ENCODE results near the gene NLK. TPM values are rescaled to one million over a fixed set of nuclear protein-coding genes. Genes with fewer than 3 reads are reported as not detected.

Gene NLK
- total RNA-seq, 4 donors from 2014 or later, result 24.7 to 37.5 (median 32.4) TPM

- Histone ChIP-seq H3K27me3 (no peaks in the 10 kb centered on the region), H3K4me1 (peaks cover 0 to 36% (median 21%) of the 10 kb centered on the region in 4 donors), H3K27ac (no peak overlapping the region), H3K9me3 (no peaks in the 10 kb centered on the region), H3K4me3 (no peak overlapping the region), H3K36me3 (no peaks in the 10 kb centered on the region)
- no peak for TF ChIP-seq EP300 (IDR thresholded peaks at IDR 0.05)
- no peak for TF ChIP-seq POLR2A (IDR thresholded peaks at IDR 0.05)
- no peak for TF ChIP-seq CTCF (IDR thresholded peaks at IDR 0.05)
- no peak for DNase-seq (ENCODE audit: low spot score in 2 of 2)
Observed at GRCh38 chr17:28117304-28117703, 74.8 kb downstream of the NLK start.

DNA sequence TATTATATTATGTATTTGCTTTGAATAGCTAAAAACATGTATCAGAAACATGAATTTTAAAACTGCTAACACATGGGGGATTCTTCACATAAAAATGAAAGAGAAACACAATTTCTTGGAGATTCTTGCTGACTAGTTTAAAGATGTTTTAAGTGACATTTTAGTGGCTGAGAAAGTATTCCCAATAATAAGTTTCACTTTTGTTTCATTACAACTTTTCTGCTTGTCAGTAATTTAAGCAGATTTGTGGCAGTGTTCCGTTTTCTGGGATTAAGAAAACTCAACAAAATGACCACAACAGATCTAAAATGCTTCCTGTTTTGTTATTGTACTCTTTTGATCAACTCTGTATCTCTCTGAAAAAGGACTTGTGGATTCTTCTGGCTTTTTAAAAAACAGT, 75.9 kb downstream of the NLK start:
- no peak for DNase-seq (ENCODE audit: low spot score in 2 of 2)
- Histone ChIP-seq H3K36me3 (peaks cover 0 to 8% (median 0%) of the 10 kb centered on the region in 3 donors), H3K4me1 (peaks cover 0 to 26% (median 13%) of the 10 kb centered on the region in 4 donors), H3K27ac (peak overlapping the region in 3 of 4 donors; percentile 9 to 34 (median 22)), H3K27me3 (no peaks in the 10 kb centered on the region), H3K4me3 (peak overlapping the region in 1 of 4 donors; percentile 10), H3K9me3 (no peaks in the 10 kb centered on the region)
- TF ChIP-seq POLR2A (IDR thresholded peaks at IDR 0.05) (no peak), CTCF (IDR thresholded peaks at IDR 0.05) (no peak), EP300 (IDR thresholded peaks at IDR 0.05) (no peak)
- 21 to 28% methylated on average over 1 of the region's 1 CpG for WGBS, 2 donors

DNA sequence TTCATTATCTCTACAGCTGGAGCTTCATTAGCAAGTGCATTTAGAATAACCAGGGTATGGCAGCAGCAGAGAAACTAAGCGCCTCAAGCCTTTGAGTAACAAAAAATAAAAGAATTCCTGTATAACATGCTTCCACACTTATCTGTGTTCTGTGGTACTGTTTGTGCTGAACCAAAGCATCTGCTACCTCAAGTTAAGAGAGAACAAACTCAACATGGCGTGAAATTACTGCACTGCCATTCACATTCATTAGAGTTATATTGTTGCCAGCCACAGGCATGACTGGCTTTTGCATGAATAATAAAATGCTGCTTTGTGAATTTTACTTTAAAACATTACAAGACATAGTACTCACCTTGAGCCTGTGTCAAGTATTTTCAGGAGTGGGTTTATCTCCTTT, 76.6 kb downstream of the NLK start:
- Histone ChIP-seq H3K4me3 (no peak overlapping the region), H3K9me3 (no peaks in the 10 kb centered on the region), H3K4me1 (peaks cover 0 to 24% (median 10%) of the 10 kb centered on the region in 4 donors), H3K27me3 (no peaks in the 10 kb centered on the region), H3K27ac (peak overlapping the region in 1 of 4 donors; percentile 22), H3K36me3 (peaks cover 0 to 8% (median 0%) of the 10 kb centered on the region in 3 donors)
- DNase-seq (ENCODE audit: low spot score in 2 of 2), result no peak
- 94 to 97% methylated on average over 2 of the region's 2 CpGs for WGBS, 2 donors
- TF ChIP-seq CTCF (IDR thresholded peaks at IDR 0.05) (no peak), POLR2A (IDR thresholded peaks at IDR 0.05) (no peak), EP300 (IDR thresholded peaks at IDR 0.05) (no peak)

DNA sequence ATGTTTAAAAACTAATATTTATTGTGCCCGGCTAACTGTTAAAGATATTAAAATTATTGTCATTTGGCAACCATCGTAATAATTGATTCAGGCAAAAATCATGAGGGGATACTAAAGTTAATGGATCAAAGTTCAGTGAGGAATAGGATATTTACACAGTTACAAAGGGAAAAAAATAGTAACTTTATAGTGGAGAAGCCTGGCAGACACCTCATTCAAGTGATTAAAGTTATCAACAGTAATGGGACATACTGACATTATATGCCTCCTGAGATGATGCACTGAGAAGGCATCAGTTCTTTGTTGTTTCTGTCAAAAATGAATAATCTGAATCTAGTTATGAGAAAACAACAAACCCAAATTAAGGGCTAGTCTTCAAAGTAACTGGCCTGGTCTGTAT, 77.1 kb downstream of the NLK start:
- Histone ChIP-seq H3K4me1 (peaks cover 0 to 24% (median 10%) of the 10 kb centered on the region in 4 donors), H3K4me3 (no peak overlapping the region), H3K27ac (no peak overlapping the region), H3K36me3 (peaks cover 0 to 8% (median 0%) of the 10 kb centered on the region in 3 donors), H3K27me3 (no peaks in the 10 kb centered on the region), H3K9me3 (no peaks in the 10 kb centered on the region)
- no peak for DNase-seq (ENCODE audit: low spot score in 2 of 2)
- TF ChIP-seq EP300 (IDR thresholded peaks at IDR 0.05), result no peak
- no peak for TF ChIP-seq POLR2A (IDR thresholded peaks at IDR 0.05)
- TF ChIP-seq CTCF (IDR thresholded peaks at IDR 0.05), result no peak
- 88 to 91% methylated on average over 2 of the region's 2 CpGs for WGBS, 2 donors

DNA sequence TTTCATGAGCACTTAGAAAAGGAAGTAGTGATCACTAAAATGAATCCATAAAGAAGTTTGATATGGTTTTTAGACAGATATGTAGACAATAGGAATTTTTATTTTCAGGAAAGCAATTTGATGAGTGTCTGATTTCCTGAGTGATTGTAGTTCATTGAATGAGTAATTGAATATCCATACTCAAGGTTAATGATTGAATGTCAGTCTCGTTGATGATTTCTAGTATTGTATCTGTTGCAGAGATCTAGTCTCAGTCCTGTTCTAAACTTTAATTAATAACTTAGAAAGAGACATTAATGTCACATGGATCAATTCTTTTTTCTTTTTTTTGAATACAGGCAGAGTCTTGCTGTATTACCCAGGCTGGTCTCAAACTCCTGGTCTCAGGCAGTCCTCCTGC, 78.3 kb downstream of the NLK start:
- no peak overlapping the region for H3K27ac ChIP-seq
- DNase-seq (ENCODE audit: low spot score in 2 of 2), result no peak
- no peak overlapping the region for H3K4me3 ChIP-seq
- no peaks in the 10 kb centered on the region for H3K9me3 ChIP-seq
- H3K27me3 ChIP-seq, result no peaks in the 10 kb centered on the region
- WGBS, 2 donors, result 83 to 89% methylated on average over 1 of the region's 1 CpG
- H3K4me1 ChIP-seq, result peaks cover 0 to 24% (median 10%) of the 10 kb centered on the region in 4 donors
- TF ChIP-seq POLR2A (IDR thresholded peaks at IDR 0.05), result no peak
- TF ChIP-seq EP300 (IDR thresholded peaks at IDR 0.05), result no peak
- TF ChIP-seq CTCF (IDR thresholded peaks at IDR 0.05), result no peak
- peaks cover 0 to 8% (median 0%) of the 10 kb centered on the region in 3 donors for H3K36me3 ChIP-seq

Data from tibial nerve (tissue), 4 donors.